Epithelial cell of proximal tubule (primary cell): ENCODE results near the gene MLST8. TPM values are rescaled to one million over a fixed set of nuclear protein-coding genes. Genes with fewer than 3 reads are reported as not detected.

Experiments
- DNase-seq: peaks from one replicate; pipeline ENCODE4 v3.0.0-alpha.2; 2011; ENCODE audit warnings: low read depth
- H3K4me3 ChIP-seq: 2 replicates; pipeline ENCODE4 v1.5.1; 2011; ENCODE audit warnings: low read depth, mild to moderate bottlenecking, low read length
- CTCF ChIP-seq: conservative IDR thresholded peaks from 2 replicates; pipeline ENCODE4 v1.5.1; 2012; ENCODE audit warnings: low read depth, mild to moderate bottlenecking, low read length
- total RNA-seq: library from RNA; depleted of rRNA; stranded (reverse); fragments of >200 nt; gene quantifications from 2 replicates; pipeline ENCODE4 v1.2.3, GENCODE V29; 2015

Gene MLST8
- 98.2 and 134 TPM in 2 replicates for total RNA-seq

- H3K4me3 ChIP-seq = peak within 1 kb of the TSS; percentile 82
- no peak for TF ChIP-seq CTCF
- no peak for DNase-seq
These were observed at the start of gene MLST8 for GRCh38 chr16:2205104-2205966. Gene MLST8 (plus strand): TSS chr16:2205454. CDS start chr16:2206086, 632 bp downstream.

GRCh38 chr16:2155977-2156848 is 49.0 kb upstream of the MLST8 start:
- no peak for DNase-seq
- no peak for TF ChIP-seq CTCF
- H3K4me3 ChIP-seq = peak overlapping the region; percentile 72

GRCh38 chr16:2156849-2157224 is 48.4 kb upstream of the MLST8 start:
- no peak for DNase-seq
- peak overlapping the region; percentile 72 for H3K4me3 ChIP-seq
- TF ChIP-seq CTCF = no peak

GRCh38 chr16:2157480-2158261 is 47.6 kb upstream of the MLST8 start:
- no peak for DNase-seq
- H3K4me3 ChIP-seq = peak overlapping the region; percentile 72
- TF ChIP-seq CTCF = no peak

GRCh38 chr16:2158262-2158638 is 47.0 kb upstream of the MLST8 start:
- no peak for DNase-seq
- no peak overlapping the region for H3K4me3 ChIP-seq
- no peak for TF ChIP-seq CTCF

GRCh38 chr16:2159175-2159838 is 45.9 kb upstream of the MLST8 start:
- H3K4me3 ChIP-seq = no peak overlapping the region
- DNase-seq = no peak
- no peak for TF ChIP-seq CTCF
